ENCODE data around the gene LRRK2.

- TF ChIP-seq POLR2AphosphoS5 (IDR thresholded peaks at IDR 0.05) (no peak), POLR2A (IDR thresholded peaks at IDR 0.05) (no peak), EP300 (IDR thresholded peaks at IDR 0.05) (no peak)
- TF ChIP-seq, protein P1, sequence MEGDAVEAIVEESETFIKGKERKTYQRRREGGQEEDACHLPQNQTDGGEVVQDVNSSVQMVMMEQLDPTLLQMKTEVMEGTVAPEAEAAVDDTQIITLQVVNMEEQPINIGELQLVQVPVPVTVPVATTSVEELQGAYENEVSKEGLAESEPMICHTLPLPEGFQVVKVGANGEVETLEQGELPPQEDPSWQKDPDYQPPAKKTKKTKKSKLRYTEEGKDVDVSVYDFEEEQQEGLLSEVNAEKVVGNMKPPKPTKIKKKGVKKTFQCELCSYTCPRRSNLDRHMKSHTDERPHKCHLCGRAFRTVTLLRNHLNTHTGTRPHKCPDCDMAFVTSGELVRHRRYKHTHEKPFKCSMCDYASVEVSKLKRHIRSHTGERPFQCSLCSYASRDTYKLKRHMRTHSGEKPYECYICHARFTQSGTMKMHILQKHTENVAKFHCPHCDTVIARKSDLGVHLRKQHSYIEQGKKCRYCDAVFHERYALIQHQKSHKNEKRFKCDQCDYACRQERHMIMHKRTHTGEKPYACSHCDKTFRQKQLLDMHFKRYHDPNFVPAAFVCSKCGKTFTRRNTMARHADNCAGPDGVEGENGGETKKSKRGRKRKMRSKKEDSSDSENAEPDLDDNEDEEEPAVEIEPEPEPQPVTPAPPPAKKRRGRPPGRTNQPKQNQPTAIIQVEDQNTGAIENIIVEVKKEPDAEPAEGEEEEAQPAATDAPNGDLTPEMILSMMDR (IDR thresholded peaks at IDR 0.05), result no peak
These were observed 85.4 kb downstream of the LRRK2 start for GRCh38 chr12:40310211-40310610.
